K562 (cell line): ENCODE results near the gene PSME1.

Experiments
- BRD9 ChIP-seq: fragments of 450-650 bp; IDR thresholded peaks from 2 replicates; pipeline ENCODE4 v1.6.1; 2018; ENCODE audit warnings: low read depth; ENCODE audit not compliant: partially characterized antibody
- CTCF ChIP-seq, 3 experiments: IDR thresholded peaks in 2 of 3; conservative IDR thresholded peaks in 1 of 3; 2 replicates each; pipeline ENCODE4 v1.5.1; 2011 to 2012; ENCODE audit warnings: low read length in 3 of 3, mild to moderate bottlenecking in 3 of 3, control low read depth in 2 of 3, improper control_type of control experiment in 1 of 3, inconsistent platforms in 1 of 3, low read depth in 1 of 3, mixed read lengths in 1 of 3, moderate library complexity in 1 of 3; ENCODE audit not compliant: insufficient read depth in 2 of 3
- HINFP ChIP-seq: fragments of 450-650 bp; conservative IDR thresholded peaks from 2 replicates; pipeline ENCODE4 v1.6.1; 2016; ENCODE audit warnings: missing genetic modification characterization, low read depth, mild to moderate bottlenecking, control low read depth, missing compliant biosample characterization
- NFRKB ChIP-seq: fragments of 450-650 bp; IDR thresholded peaks from 2 replicates; pipeline ENCODE4 v1.6.1; 2016; ENCODE audit warnings: low read depth
- POLR2A ChIP-seq: fragments of 450-650 bp; conservative IDR thresholded peaks from 2 replicates; pipeline ENCODE4 v1.6.1; 2016
- TBL1XR1 ChIP-seq, 2 experiments: IDR thresholded peaks; 2 replicates each; pipeline ENCODE4 v1.6.1; 2012; ENCODE audit warnings: improper control_type of control experiment in 2 of 2, low read length in 2 of 2, mild to moderate bottlenecking in 1 of 2
- TBP ChIP-seq: optimal IDR thresholded peaks from 2 replicates; pipeline ENCODE3; 2011; ENCODE audit warnings: low read depth, low read length, improper control_type of control experiment
- ZFP1 ChIP-seq: fragments of 450-650 bp; formaldehyde crosslinking; IDR thresholded peaks from 2 replicates; pipeline ENCODE4 v1.4.0; 2020; ENCODE audit warnings: mild to moderate bottlenecking, mixed read lengths
- ZNF274 ChIP-seq: IDR thresholded peaks from 2 replicates; pipeline ENCODE4 v1.6.1; 2011; ENCODE audit warnings: low read depth, mild to moderate bottlenecking, low read length, moderate library complexity, borderline replicate concordance

GRCh38 chr14:24089890-24090289 lies 46.1 kb upstream of the PSME1 start:
- TF ChIP-seq BRD9: no peak
- TF ChIP-seq CTCF (IDR thresholded peaks at IDR 0.05 in 2 of 3, conservative IDR thresholded peaks at IDR 0.05 in 1 of 3; ENCODE audit: insufficient read depth in 2 of 3, low read depth in 1 of 3, low read length in 3 of 3): no peak
- no peak for TF ChIP-seq TBP
- TF ChIP-seq ZNF274: no peak
- no peak for TF ChIP-seq HINFP (tag)
- no peak for TF ChIP-seq POLR2A
- TF ChIP-seq NFRKB: no peak
- TF ChIP-seq TBL1XR1 (IDR thresholded peaks at IDR 0.05; ENCODE audit: low read length in 2 of 2): no peak
- no peak for TF ChIP-seq ZFP1 (CRISPR knock-in tag)
